HCT116 (cell line): ENCODE results near the gene APOL5. TPM values are rescaled to one million over a fixed set of nuclear protein-coding genes. Genes with fewer than 3 reads are reported as not detected.

ENCODE experiments used
- ATAC-seq: fragments of 200-7000 bp; cut with Tn5 transposase; 2 replicates; pipeline ENCODE4 v1.9.1; 2020; ENCODE audit warnings: mild to moderate bottlenecking, moderate library complexity
- BruUV-seq: library from RNA; stranded (reverse); fragments of 400-500 nt; replicated peaks from 2 replicates; lab custom pipeline; 2021; lab: Mats Ljungman, UMichigan
- CTCF ChIA-PET: fragments of 300-600 bp; sonication (Branson Sonifier 250); formaldehyde crosslinking; loops from one replicate; lab custom pipeline; 2021; ENCODE audit warnings: antibody characterized with exemption; lab: Charles Lee
- POLR2A ChIA-PET: fragments of 300-600, 350-600 bp; sonication (Branson Sonifier 250); formaldehyde crosslinking; loops from one replicate; lab custom pipeline; 2021; ENCODE audit warnings: antibody characterized with exemption; lab: Charles Lee
- RAD21 ChIA-PET, 2 experiments: fragments of 300-600 bp; sonication (Branson Sonifier 250); formaldehyde crosslinking; loops; one replicate each; lab custom pipeline; 2023; ENCODE audit warnings: low total read pairs in 2 of 2; ENCODE audit not compliant: uncharacterized antibody in 2 of 2, unreplicated experiment in 2 of 2, low non-redundant PET in 1 of 2; lab: Charles Lee
- DNase-seq: peaks from one replicate; pipeline ENCODE4 v3.0.0-alpha.2; 2010; ENCODE audit warnings: low read depth, low spot score
- H2AFZ ChIP-seq: fragments of 200-600 bp; shearing (Covaris generic), sonication (generic); 2 replicates; pipeline ENCODE4 v1.6.1; 2017; ENCODE audit warnings: low read depth, mixed run types, mixed read lengths, antibody characterized with exemption, low read length; ENCODE audit not compliant: poor library complexity, severe bottlenecking
- H3K27ac ChIP-seq: 2 replicates; pipeline ENCODE4 v1.5.1; 2012; ENCODE audit warnings: low read depth, low read length
- H3K27me3 ChIP-seq: fragments of 200-600 bp; sonication (generic); 2 replicates; pipeline ENCODE4 v1.6.1; 2016; ENCODE audit warnings: mixed run types, low read length, mixed read lengths; ENCODE audit not compliant: insufficient read depth
- H3K36me3 ChIP-seq, 2 experiments: fragments of 200-500 bp in 1 of 2; fragments of 200-600 bp in 1 of 2; sonication (Bioruptor generic) in 1 of 2; sonication (generic) in 1 of 2; 2 replicates each; pipeline versions ENCODE4 v1.5.1 to v1.6.1; 2014 to 2016; ENCODE audit warnings: low read length in 2 of 2, inconsistent platforms in 1 of 2, mixed read lengths in 1 of 2, mixed run types in 1 of 2; ENCODE audit not compliant: insufficient read depth in 2 of 2, control insufficient read depth in 1 of 2
- H3K4me1 ChIP-seq, 2 experiments: fragments of 200-600 bp in 1 of 2; sonication (generic) in 1 of 2; 2 replicates each; pipeline versions ENCODE4 v1.5.1 to v1.6.1; 2012 to 2017; ENCODE audit warnings: low read length in 2 of 2, inconsistent platforms in 1 of 2, mild to moderate bottlenecking in 1 of 2, mixed read lengths in 1 of 2, mixed run types in 1 of 2, moderate library complexity in 1 of 2; ENCODE audit not compliant: insufficient read depth in 2 of 2, control insufficient read depth in 1 of 2
- H3K4me2 ChIP-seq: fragments of 200-600 bp; sonication (generic); 2 replicates; pipeline ENCODE4 v1.6.1; 2017; ENCODE audit warnings: mixed run types, low read length, mixed read lengths
- H3K4me3 ChIP-seq, 2 experiments: fragments of 200-600 bp in 1 of 2; sonication (generic) in 1 of 2; replicated peaks in 1 of 2; 2 replicates each; pipeline ENCODE4 v1.5.1; 2011 to 2016; ENCODE audit warnings: low read length in 2 of 2, control low read depth in 1 of 2, low read depth in 1 of 2, mild to moderate bottlenecking in 1 of 2, mixed read lengths in 1 of 2, mixed run types in 1 of 2
- H3K79me2 ChIP-seq: fragments of 200-600 bp; sonication (generic); 2 replicates; pipeline ENCODE4 v1.6.1; 2017; ENCODE audit warnings: mild to moderate bottlenecking, mixed run types, low read length, moderate library complexity, mixed read lengths; ENCODE audit not compliant: insufficient read depth
- H3K9ac ChIP-seq: fragments of 200-600 bp; sonication (generic); 2 replicates; pipeline ENCODE4 v1.6.1; 2016; ENCODE audit warnings: low read length, mixed read lengths
- H3K9me2 ChIP-seq: fragments of 200-600 bp; sonication (generic), shearing (Covaris generic); 2 replicates; pipeline ENCODE4 v1.6.1; 2017; ENCODE audit warnings: mixed run types, mild to moderate bottlenecking, moderate library complexity; ENCODE audit not compliant: insufficient read depth
- H3K9me3 ChIP-seq, 2 experiments: fragments of 200-500 bp in 1 of 2; fragments of 200-600 bp in 1 of 2; sonication (Bioruptor generic) in 1 of 2; sonication (generic) in 1 of 2; 2 replicates each; pipeline ENCODE4 v1.6.1; 2014 to 2017; ENCODE audit warnings: low read length in 2 of 2, mixed read lengths in 2 of 2, inconsistent platforms in 1 of 2, low read depth in 1 of 2, mild to moderate bottlenecking in 1 of 2, mixed run types in 1 of 2, moderate library complexity in 1 of 2; ENCODE audit not compliant: control insufficient read depth in 1 of 2, insufficient read depth in 1 of 2
- H4K20me1 ChIP-seq: fragments of 200-600 bp; sonication (generic), shearing (Covaris generic); 2 replicates; pipeline ENCODE4 v1.6.1; 2017; ENCODE audit warnings: mixed run types, mild to moderate bottlenecking, moderate library complexity; ENCODE audit not compliant: insufficient read depth
- CEBPB ChIP-seq: IDR thresholded peaks from 2 replicates; pipeline ENCODE4 v1.6.1; 2012; ENCODE audit warnings: low read depth
- CTCF ChIP-seq, 3 experiments: fragments of 200-600 bp in 1 of 3; sonication (generic) in 1 of 3; IDR thresholded peaks in 2 of 3; conservative IDR thresholded peaks in 1 of 3; 2 replicates each; pipeline ENCODE4 v1.5.1; 2012 to 2017; ENCODE audit warnings: low read depth in 2 of 3, low read length in 2 of 3, antibody characterized with exemption in 1 of 3, borderline replicate concordance in 1 of 3, control low read depth in 1 of 3, mild to moderate bottlenecking in 1 of 3, mixed read lengths in 1 of 3, mixed run types in 1 of 3, moderate library complexity in 1 of 3; ENCODE audit not compliant: insufficient read depth in 1 of 3
- ELF1 ChIP-seq: IDR thresholded peaks from 2 replicates; pipeline ENCODE4 v1.6.1; 2012; ENCODE audit warnings: low read depth, borderline replicate concordance
- EZH2 ChIP-seq: fragments of 200-600 bp; sonication (generic); IDR thresholded peaks from 2 replicates; pipeline ENCODE4 v1.6.1; 2017; ENCODE audit warnings: antibody characterized with exemption, mixed run types
- RAD21 ChIP-seq: IDR thresholded peaks from 2 replicates; pipeline ENCODE4 v1.6.1; 2012; ENCODE audit warnings: low read depth, mild to moderate bottlenecking
- REST ChIP-seq: IDR thresholded peaks from 2 replicates; pipeline ENCODE4 v1.6.1; 2012; ENCODE audit warnings: low read depth
- SP1 ChIP-seq: IDR thresholded peaks from 2 replicates; pipeline ENCODE4 v1.6.1; 2012; ENCODE audit warnings: low read depth
- SRF ChIP-seq: IDR thresholded peaks from 2 replicates; pipeline ENCODE4 v1.6.1; 2012; ENCODE audit warnings: low read depth
- ZBTB33 ChIP-seq: IDR thresholded peaks from 2 replicates; pipeline ENCODE4 v1.6.1; 2011; ENCODE audit warnings: mild to moderate bottlenecking, low read length, moderate library complexity; ENCODE audit not compliant: insufficient replicate concordance; ENCODE audit errors: extremely low read depth
- intact Hi-C: fragments of 100-400 bp; cut with micrococcal nuclease; formaldehyde crosslinking; loops from 2 replicates; pipeline ENCODE4 v1.10.0; 2022
- total RNA-seq: library from RNA; stranded (reverse); gene quantifications from one replicate; pipeline ENCODE4 v1.2.1, GENCODE V29; 2021; ENCODE audit not compliant: unreplicated experiment

The APOL5 gene
- total RNA-seq, 1 experiment from 2014 or later: not detected

GRCh38 chr22:35688913-35689675 lies 28.6 kb upstream of the APOL5 start:
- Histone ChIP-seq H3K4me1 (no peaks in the 10 kb centered on the region), H3K9me3 (no peaks in the 10 kb centered on the region), H3K27ac (no peak overlapping the region), H2AFZ (no peak overlapping the region), H3K9me2 (no peaks in the 10 kb centered on the region), H4K20me1 (no peaks in the 10 kb centered on the region), H3K4me3 (no peak overlapping the region), H3K27me3 (no peaks in the 10 kb centered on the region), H3K4me2 (no peak overlapping the region), H3K79me2 (no peaks in the 10 kb centered on the region), H3K36me3 (no peaks in the 10 kb centered on the region), H3K9ac (no peak overlapping the region)
- no peak for DNase-seq
- RAD21 ChIA-PET: interaction anchor here in 1 of 2 experiments (0.6 kb wide), 1 partner anchor 98 kb away, joined by 3 read pairs; no protein-coding TSS in a partner anchor
- no TSS peak for BruUV-seq
- TF ChIP-seq ELF1 (no peak), ZBTB33 (no peak)
- no peak for ATAC-seq
- POLR2A ChIA-PET: no interaction called here
- CTCF ChIA-PET: no interaction called here
- intact Hi-C loops: no loop called here

- Histone ChIP-seq H3K9me3 (no peaks in the 10 kb centered on the region), H3K27me3 (no peaks in the 10 kb centered on the region), H3K36me3 (no peaks in the 10 kb centered on the region), H3K4me1 (no peaks in the 10 kb centered on the region), H2AFZ (no peak overlapping the region), H3K9ac (no peak overlapping the region), H3K9me2 (no peaks in the 10 kb centered on the region), H4K20me1 (no peaks in the 10 kb centered on the region), H3K79me2 (no peaks in the 10 kb centered on the region), H3K4me3 (no peak overlapping the region), H3K4me2 (no peak overlapping the region), H3K27ac (no peak overlapping the region)
- no TSS peak for BruUV-seq
- ChIA-PET POLR2A (no interaction called here), CTCF (no interaction called here), RAD21 (no interaction called here)
- ATAC-seq (no peak), DNase-seq (no peak)
- intact Hi-C loops: no loop called here
- TF ChIP-seq CEBPB (no peak), RAD21 (no peak), CTCF (IDR thresholded peaks at IDR 0.05 in 2 of 3, conservative IDR thresholded peaks at IDR 0.05 in 1 of 3; ENCODE audit: borderline replicate concordance in 1 of 3, insufficient read depth in 1 of 3, low read depth in 2 of 3, low read length in 2 of 3) (no peak), SP1 (no peak), REST (no peak), EZH2 (no peak), SRF (no peak)
Measured at GRCh38 chr22:35690001-35690400, 27.7 kb upstream of the APOL5 start.
